ENCODE data around the gene DSN1.

The DSN1 gene

DNA sequence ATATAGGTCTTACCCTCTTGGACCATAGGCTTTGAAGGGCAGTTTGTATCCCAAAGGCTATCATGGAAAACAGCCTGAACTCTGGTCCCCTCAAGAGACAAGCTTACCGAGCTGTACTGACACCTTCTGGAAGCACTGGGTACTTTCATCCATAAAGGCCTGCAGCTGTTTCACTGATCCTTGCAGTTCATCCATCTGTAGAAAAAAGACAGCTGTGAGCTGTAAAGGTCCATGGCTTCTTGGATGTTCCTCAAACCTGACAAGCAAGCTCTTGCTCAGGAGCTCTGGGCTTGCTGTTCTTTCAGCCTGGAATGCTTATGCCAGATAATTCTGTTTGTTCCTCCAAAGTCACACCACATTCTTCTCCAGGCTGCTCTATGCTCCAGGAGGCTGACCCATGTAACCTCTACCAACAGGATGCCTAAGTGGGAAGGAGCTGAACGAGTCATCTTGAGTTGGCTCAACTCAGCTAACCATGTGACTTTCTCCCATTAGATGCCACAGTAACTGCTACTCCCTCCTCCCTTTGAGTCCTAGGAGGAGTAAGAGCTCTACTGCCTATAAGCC, 18.8 kb downstream of the DSN1 start:
- DNase-seq (ENCODE audit: low spot score), result peak; percentile 56

DNA sequence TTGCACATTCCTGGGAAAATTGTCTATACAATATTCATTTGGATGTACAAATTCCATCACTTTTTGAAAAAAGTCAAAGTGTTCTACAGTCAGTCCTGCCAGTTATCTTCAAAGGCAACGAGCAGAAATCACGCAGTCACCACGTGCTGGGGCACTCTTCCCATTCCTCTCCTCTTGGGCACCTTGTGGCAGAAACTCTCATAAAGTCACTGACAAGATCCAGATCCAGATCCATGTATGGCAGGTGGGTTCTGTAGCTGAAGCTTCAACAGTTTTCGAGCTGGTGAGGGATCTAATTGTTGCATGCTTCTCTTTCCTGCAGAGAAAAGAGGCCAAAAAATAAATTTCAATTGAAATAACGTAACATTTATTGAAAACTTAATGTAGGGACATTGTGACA, 21.0 kb downstream of the DSN1 start:
- no peak for DNase-seq (ENCODE audit: low spot score)

DNA sequence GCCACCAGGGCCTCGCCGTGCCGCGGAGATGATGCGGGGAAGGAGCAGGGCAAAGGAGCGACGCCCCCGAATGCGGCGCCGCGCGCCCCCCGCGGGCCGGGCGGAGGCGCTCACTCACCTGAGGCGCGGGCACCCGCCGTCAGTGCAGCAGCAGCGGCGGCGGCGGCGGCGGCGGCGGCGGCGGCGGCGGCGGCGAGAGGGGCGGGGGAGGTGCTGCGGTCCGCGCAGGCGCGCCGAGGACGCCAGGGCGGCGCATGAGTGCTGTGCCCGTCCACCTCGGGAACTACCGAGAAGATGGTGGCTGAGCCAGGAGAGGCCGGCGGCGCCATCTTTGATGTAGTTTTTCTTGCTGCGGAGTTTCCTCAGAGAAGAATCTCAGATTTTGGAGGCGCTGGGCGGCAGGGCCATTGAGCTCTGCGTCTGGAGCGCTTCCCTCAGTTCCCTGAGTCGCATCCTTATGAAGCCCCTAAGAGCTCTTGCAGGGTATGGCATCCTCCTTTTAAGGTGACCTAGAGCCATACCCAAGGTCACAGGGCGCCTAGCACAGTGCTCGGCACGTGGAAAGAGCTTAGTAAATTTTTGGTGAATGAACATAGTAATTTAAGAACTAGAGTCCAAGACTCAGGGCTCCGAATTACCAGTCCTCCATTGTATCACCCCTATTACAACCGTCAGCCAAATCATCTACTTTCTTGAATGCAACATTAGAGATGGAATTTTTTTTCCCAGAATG, 27.5 kb downstream of the DSN1 start, which contains the start of gene NDRG3:
Gene NDRG3 (minus strand): TSS at position 164 of the 733 bp plus-strand sequence. CDS start 24,355 bp downstream, outside the sequence.
- peak; percentile 94 for DNase-seq (ENCODE audit: low spot score)

DNA sequence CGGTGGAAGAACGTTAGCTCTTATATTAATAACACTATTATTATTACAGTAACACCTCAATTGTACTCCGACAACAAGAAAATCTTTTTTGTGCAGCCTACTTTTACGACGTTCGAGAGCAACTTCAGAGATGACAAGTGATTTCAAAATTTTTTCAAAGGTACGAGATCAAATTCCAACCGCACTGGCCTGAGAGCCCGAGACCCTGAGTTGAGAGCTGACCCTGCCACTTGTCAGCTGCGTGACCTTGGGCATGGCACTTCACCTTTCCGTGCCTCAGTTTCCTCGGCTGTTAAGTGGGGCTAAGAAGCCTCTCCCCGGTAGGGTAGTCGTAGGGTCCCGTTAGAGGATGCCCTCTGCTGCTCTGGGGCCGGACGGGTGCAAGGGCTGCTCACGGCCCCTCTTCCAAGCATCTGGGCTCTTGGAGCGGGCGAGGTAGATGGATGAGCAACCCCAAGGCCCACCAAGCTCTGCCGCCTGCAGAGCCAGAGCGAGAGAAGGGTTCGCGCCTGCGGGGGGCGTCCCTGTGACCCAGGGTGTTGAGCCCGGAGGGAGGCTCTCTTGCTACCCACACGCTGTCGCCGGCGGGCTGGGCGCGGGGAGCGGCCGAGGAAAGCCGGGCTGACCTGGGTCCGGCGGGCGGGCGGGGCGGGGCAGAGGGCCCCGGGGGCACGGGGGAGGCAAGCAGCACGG, 28.2 kb downstream of the DSN1 start:
- no peak for DNase-seq (ENCODE audit: low spot score)

DNA sequence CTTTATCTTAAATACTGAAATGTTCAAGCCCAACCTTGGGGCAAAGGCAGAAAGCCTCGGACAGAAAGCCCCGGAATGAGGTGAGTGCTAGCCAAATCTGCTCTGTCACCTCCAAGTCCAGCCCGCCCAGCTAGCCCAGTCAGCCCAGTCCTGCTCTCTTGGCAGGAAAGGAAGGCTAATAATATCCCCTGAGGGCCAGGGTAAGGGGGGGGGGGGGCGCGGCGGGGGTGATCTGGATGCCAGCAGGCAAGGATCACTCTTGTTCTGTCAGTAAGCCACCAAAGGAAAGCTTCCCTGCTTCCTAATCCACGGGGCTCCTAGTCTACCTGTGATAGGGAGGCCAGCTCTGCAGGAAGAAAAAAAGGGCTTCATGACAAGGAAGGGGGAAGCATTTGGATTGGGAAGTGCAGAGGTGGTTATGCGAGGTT, 28.8 kb downstream of the DSN1 start:
- no peak for DNase-seq (ENCODE audit: low spot score)

DNA sequence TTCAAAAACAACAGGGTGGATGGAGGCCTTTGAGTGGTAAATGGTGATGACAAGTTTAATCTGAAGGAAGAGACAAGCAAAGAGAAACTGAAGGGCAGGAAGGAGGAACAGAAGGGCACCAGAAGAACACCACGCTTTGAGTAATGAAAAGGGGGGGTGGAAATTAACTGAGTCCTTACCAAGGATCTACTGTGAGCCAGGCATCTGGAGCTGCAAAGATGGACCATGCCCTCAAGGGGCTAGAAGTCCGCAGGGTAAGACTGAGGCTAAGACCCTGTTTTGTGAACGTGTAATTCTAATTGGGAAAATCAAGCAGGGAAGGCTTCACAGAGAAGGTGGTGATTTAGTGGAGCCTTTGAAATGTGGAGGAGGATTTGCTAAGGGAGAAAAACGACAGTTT, 29.3 kb downstream of the DSN1 start:
- DNase-seq (ENCODE audit: low spot score), result no peak

DNA sequence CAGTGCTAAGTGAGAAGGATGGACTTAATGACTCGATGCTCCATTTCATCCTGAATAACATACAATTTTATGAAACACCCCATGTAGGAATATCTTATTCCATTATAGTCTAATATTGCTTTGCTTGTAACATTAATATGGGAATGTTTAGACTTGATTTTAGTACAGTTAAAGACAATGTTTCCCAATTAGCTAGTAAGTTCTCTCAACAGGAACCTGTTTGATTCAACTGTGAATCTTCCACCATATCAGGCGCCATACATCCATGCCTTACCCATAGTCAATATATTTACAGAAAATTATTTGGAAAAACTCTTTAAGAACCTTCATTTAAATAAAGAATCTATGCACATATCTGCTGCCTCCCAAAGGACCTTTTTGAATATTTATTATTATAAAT, 31.0 kb downstream of the DSN1 start:
- no peak for DNase-seq (ENCODE audit: low spot score)

DNA sequence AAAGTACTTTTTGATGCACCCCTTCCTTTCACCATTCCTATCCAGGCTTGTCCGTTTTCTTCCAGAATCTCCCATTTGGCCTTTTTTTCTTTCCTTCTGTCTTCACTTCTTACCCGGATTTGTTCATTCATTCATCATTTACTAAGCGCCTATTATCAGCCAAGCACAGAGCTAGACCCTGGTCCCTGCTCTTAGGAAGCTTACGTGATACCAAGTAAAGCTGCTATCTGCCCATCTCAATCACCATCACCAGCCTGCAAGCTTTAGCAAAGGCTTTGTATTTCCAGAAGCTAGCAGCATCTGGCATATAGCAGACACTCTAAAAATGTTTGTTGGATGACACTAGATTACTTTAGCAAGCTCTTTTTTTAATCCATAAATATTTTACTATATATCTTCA, 32.5 kb downstream of the DSN1 start:
- no peak for DNase-seq (ENCODE audit: low spot score)

DNA sequence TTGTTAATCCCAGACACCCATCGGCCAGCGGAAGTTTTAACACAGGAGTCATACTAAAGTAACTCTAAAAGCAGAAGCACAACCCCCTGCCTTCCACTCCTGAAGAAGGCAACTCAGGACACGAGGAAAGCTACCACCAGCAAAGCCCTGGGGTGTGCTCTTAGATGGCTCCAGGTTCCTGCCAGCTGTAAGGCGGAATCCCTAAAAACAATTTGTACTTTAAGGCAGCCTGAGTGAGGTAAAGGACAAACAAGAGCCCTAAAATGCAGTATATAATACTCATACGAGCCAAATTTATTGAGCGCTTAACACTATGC, 36.4 kb downstream of the DSN1 start:
- DNase-seq (ENCODE audit: low spot score), result no peak

DNA sequence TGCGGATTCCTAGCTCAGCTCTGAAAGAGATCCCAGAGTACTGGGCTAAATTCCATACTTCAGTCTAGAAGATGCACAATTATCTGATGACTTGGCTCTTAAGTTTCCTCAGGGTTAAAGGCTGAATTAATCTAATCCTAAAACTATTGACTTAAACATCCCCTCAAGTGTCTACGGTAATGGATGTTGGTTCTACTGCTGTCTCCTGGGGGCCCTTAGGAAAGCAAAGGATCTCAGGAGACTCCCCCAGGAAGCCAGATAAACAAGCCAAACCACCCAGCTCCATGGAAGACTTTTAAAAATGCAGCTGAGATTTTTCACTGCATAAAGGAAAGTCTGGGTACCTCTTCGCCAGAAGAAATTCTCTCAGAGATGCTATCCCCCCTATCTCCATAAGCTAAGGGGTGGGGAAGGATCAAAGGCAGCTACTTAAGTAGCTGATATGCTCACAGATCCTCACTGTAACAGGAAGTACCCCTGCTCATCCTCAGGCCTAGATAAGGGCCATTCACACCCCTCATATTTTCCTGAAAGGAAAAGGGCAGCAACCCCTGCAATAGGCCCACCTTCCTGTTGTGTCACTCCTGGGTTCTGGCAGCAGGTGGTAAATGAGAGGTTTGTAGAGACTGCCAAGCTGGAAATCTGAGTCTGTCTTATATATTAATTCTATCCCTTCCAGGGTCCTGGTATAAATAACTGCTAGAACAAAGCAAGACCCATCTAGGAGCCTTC, 36.9 kb downstream of the DSN1 start:
- no peak for DNase-seq (ENCODE audit: low spot score)

DNA sequence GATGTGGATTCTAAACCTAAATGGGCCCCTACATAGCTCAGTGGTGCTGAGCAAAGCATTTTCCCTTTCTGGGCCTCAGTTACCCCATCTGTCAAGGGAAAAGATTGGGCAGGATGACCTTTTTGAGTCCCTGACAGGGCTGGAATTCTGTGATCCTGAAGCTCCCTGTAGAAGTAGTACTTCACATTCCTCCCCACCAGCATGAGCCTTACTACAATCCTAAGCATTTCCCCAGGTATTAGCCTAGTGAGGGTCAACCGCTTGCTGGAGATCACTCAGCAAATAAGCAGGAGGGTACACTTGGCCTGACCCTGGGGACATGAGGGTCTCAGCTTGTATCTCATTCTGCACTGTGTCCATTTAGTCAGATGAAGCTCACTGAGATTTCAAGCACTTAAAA, 41.1 kb downstream of the DSN1 start:
- DNase-seq (ENCODE audit: low spot score), result no peak

DNA sequence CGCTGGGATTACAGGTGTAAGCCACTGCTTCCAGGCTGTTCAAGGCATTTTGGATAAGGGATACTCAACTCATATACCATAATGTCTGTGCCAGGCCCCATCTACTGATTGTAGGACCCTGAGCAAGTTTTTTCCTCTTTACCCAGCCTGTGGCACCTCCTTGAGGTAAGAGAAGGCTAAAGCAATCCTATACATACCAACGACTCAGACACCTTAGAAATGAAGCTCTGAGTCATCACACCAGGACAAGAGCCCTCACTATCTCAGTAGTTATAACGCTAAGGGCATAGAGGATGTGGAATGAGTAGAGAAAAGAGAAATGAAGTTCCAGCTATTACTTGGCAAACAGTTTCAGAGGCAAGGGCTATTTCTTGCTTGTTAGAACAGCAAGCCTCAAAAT, 44.6 kb downstream of the DSN1 start:
- peak; percentile 18 for DNase-seq (ENCODE audit: low spot score)

DNA sequence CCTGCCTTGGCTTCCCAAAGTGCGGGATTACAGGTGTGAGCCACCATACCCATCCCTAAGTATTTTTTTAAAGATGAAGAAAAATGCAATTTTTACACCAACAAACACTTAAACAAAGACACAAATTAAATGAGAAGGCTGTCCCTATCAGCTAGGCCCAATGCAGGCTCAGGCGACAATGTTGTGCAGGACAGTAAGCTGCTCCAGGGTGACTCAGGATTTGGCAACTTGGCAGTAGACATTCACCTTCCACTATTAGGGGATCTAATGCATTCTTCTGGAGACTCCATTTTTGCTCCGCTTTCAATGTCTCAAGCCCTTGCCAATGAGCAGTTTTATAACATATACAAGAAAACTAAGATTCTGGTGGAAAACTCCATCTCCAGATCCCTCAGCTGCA, 47.4 kb downstream of the DSN1 start:
- DNase-seq (ENCODE audit: low spot score), result no peak

DNA sequence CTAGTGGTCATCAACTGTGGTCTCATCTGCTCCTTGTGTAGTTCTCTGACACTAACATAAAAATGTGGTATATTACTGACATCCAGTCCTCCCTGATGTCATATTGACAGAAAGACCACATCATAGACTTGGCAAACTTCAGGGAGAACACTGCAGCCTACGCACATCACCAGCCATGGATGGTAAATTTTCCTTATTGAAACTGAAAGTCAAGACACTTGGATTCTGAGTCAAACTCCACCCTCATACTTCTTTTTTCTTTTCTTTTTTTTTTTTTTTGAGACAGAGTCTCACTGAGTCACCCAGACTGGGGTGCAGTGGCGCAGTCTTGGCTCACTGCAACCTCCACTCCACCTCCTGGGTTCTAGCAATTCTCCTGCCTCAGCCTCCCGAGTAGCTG, 53.1 kb downstream of the DSN1 start:
- DNase-seq (ENCODE audit: low spot score), result no peak

DNA sequence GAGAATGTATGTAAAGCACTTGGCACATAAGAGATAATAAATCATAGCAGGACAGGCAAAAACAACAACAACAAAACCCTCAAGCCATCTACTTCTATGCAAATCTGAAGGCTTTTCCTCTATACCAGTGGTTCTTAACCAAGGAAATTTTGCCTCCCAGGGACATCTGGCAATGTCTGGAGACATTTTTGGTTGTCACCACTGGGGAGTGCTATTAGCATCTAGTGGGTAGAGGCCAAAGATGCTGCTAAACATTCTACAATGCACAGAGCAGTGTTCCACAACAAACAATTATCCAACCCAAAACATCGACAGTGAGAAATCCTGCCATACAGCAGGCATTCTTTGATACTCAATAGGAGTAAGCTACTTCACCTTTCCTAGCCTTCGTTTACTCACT, 55.9 kb downstream of the DSN1 start:
- DNase-seq (ENCODE audit: low spot score), result peak; percentile 21

DNA sequence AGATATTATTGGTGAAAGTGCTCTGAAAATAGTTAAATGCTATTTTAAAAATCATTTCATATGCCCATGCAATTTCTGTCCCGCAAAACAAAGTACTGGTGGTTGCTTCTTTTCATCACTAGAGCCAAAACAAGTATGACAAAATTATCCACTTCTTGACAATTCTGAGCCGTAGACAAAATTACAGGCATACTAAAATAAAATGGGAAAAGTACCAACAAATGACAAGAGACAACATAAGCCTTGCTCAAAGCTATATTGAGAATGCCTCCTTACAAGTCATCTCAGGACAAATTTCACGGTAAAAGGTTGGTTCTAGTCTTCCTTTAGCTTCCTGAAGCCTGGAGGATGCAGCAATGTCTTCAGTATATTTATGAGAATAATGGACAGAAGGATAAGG, 56.5 kb downstream of the DSN1 start:
- DNase-seq (ENCODE audit: low spot score), result no peak

DNA sequence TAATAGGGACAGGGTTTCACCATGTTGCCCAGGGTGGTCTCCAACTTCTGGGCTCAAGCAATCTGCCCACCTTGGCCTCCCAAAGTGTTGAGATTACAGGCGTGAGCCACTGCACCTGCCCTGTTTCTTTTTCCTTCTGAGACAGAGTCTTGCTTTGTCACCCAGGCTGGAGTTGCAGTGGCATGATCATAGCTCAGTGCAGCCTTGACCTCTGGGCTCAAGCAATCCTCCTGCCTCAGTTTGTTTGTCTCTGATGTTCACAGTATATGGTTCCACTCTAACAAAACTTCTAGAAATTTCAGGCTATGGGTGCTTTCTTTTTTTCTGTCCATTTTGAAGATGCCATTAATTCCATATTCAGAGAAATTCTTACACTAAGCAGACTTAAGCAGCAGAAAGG, 60.8 kb downstream of the DSN1 start:
- DNase-seq (ENCODE audit: low spot score), result no peak

DNA sequence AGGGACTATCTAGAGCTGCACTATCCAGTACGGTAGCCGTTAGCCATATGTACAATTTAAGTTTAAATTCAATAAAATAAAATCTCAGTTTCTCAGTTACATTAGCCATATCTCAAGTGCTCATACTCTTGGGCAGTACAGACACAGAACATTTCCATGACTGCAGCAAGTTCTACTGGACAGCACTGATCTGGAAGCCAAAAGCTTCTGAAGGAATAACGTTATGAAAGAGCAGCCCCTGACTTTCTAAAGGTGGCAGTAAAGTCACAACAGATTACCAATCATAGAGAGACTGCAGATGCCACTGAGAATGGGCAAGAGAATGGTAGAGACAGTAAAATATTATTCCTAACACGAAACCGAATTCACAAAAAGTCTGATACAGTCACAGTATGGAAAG, 64.4 kb downstream of the DSN1 start:
- DNase-seq (ENCODE audit: low spot score), result no peak

DNA sequence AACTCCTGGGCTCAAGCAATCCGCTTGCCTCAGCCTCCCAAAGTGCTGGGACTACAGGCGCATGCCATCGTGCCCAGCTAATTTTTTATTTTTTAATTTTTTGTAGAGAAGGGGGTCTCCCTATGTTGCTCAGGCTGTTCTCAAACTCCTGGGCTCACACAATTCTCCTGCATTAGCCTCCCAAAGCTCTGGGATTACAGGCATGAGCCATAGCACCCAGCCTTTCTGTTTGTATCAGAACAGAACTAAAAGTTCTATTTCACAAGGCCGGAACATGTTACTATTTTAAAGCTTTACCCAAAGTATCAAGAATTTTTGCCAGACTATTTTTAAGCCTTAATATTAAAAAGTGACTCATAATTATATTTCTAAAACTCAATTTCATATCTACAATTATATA, 70.0 kb downstream of the DSN1 start:
- DNase-seq (ENCODE audit: low spot score), result no peak

Data from CD4-positive, alpha-beta T cell treated with Interleukin-15 for 4 hours (primary cell).